Cerebellar cortex (tissue), 1 donor: ENCODE measurements around the gene DMAC2L.
"Not testable (repeated sequence)": the region's sequence is repeated elsewhere in the genome, so short reads cannot be mapped to it uniquely, and the experiment has no call there.

Source experiments
- DNase-seq: peaks from one replicate; pipeline ENCODE4 v3.0.0-alpha.2; 2015; ENCODE audit warnings: low spot score

DMAC2L gene

GRCh38 chr14:50356283-50356682 lies 44.2 kb downstream of the DMAC2L start:
- DNase-seq: not testable (repeated sequence)

- no peak for DNase-seq
Observed at GRCh38 chr14:50357124-50357523, 45.0 kb downstream of the DMAC2L start.

- no peak for DNase-seq
Observed at GRCh38 chr14:50357753-50358395, 45.8 kb downstream of the DMAC2L start.

GRCh38 chr14:50359631-50360030 lies 47.5 kb downstream of the DMAC2L start:
- DNase-seq: no peak

- no peak for DNase-seq
Observed at GRCh38 chr14:50360093-50360492, 48.0 kb downstream of the DMAC2L start.

- no peak for DNase-seq
Observed at GRCh38 chr14:50360851-50361250, 48.7 kb downstream of the DMAC2L start.

GRCh38 chr14:50361473-50362403 lies 49.6 kb downstream of the DMAC2L start:
- DNase-seq: not testable (repeated sequence)

- no peak for DNase-seq
Observed at GRCh38 chr14:50362764-50363713, 50.9 kb downstream of the DMAC2L start.

GRCh38 chr14:50363714-50364111 lies 51.6 kb downstream of the DMAC2L start:
- no peak for DNase-seq

- no peak for DNase-seq
Observed at GRCh38 chr14:50364792-50365191, 52.7 kb downstream of the DMAC2L start.

- DNase-seq: not testable (repeated sequence)
Observed at GRCh38 chr14:50365572-50365971, 53.4 kb downstream of the DMAC2L start.

GRCh38 chr14:50366115-50366514 lies 54.0 kb downstream of the DMAC2L start:
- no peak for DNase-seq

GRCh38 chr14:50366589-50366988 lies 54.5 kb downstream of the DMAC2L start:
- DNase-seq: no peak

GRCh38 chr14:50371546-50371945 lies 59.4 kb downstream of the DMAC2L start:
- no peak for DNase-seq

- no peak for DNase-seq
Observed at GRCh38 chr14:50373959-50374358, 61.8 kb downstream of the DMAC2L start.

- DNase-seq: no peak
Observed at GRCh38 chr14:50375760-50376159, 63.6 kb downstream of the DMAC2L start.
